ENCODE results near the gene NCL. TPM values are rescaled to one million over a fixed set of nuclear protein-coding genes. Genes with fewer than 3 reads are reported as not detected.
A peak's percentile ranks its signal among the peaks of the same experiment; 100 is the strongest.

Gene NCL
- total RNA-seq, 1 donor from 2014 or later = 295 TPM

DNA sequence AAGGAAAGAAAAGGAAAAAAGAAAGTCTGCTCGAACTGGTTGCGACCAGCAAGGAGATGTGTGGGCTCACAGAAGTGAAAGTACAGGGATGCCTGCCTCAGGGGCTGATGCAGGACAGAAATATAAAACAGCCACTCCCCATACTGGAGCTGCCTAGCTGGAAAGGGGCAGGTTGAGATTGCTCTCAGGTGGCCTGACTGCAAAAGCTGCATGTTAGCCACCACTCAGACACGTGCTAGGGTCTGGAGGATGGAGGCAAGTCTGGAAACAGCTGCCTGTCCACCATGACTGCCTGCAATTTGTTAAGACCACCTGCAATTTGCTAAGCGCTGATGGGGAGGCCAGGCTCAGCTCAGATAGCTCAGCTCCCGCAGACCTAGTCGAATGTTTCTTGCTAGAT is 50.8 kb downstream of the NCL start:
- peaks cover 12% of the 10 kb centered on the region for H3K27me3 ChIP-seq (ENCODE audit: low read depth)
- no peak overlapping the region for H3K4me3 ChIP-seq
- H3K9me3 ChIP-seq = peaks cover 4% of the 10 kb centered on the region
- no peak for ATAC-seq
- peaks cover 13% of the 10 kb centered on the region for H3K4me1 ChIP-seq
- H3K36me3 ChIP-seq = no peaks in the 10 kb centered on the region
- DNase-seq = no peak
- H3K27ac ChIP-seq = no peak overlapping the region
- intact Hi-C loops (cut with DNase I) = no loop called here
- no peak for TF ChIP-seq CTCF (IDR thresholded peaks at IDR 0.05)

DNA sequence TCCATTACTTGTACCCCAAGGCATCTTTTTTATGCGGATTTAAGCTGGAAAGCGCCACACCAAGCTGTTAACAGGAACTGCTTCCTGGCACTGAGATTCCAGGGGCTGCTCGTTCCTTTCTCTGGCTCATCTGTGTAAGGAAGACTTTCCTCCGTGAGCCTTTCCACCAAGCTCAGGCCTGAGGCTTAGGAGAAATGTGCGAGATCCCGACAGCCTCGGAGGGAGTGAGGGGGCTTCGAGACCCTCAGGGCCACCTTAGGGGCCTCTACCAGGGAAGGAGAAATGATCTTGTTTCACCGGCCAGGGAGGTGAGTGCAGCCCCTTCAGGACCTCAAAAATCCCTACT is 51.7 kb downstream of the NCL start:
- no peak overlapping the region for H3K27ac ChIP-seq
- ATAC-seq = no peak
- H3K9me3 ChIP-seq = peaks cover 4% of the 10 kb centered on the region
- DNase-seq = no peak
- H3K4me1 ChIP-seq = peaks cover 13% of the 10 kb centered on the region
- intact Hi-C loops (cut with DNase I) = no loop called here
- no peaks in the 10 kb centered on the region for H3K36me3 ChIP-seq
- peak overlapping the region; percentile 63 for H3K4me3 ChIP-seq
- H3K27me3 ChIP-seq (ENCODE audit: low read depth) = peaks cover 12% of the 10 kb centered on the region
- peak; percentile 15 for TF ChIP-seq CTCF (IDR thresholded peaks at IDR 0.05)

DNA sequence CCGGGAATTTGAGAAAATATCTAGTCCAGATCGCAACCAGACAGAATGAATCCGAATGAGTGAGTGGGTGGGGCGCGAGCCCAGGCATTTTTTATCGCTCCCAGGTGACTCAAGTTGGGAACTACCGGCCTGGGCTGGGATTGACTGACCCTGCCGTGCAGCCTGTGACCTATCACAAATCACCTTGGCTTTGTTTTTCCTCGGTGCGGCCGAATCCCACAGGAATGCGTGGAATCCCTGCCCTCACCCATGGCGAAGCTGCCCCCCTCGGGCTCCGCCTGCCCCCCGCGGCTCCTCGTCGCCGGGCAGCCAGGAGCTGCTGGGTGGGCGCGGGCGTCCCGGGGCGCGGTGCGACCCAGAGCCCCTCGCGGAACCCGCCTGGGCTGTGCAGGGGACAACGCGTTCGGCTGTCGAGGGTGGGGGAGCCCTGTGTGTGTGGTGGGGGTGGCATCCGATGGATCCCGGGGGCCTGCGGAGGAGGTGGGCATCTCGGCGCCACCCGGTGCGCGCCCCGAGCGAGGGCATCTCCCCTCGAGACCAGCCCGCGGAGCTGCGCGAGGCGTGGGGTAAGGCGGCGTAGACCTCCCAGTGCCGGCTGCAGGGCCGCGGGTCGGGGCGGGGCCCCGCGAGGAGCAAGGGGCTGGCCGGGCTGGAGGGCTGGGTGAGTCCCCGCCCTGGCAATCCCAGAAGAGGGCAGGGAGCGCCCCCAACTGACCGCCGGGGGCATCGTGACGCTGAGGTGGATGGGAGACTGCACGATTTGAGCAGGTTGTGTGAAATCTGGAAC is 52.3 kb downstream of the NCL start:
- peak; percentile 91 for TF ChIP-seq CTCF (IDR thresholded peaks at IDR 0.05)
- peak; percentile 88 for DNase-seq
- peak overlapping the region; percentile 63 for H3K4me3 ChIP-seq
- ATAC-seq = peak; percentile 99
- H3K27me3 ChIP-seq (ENCODE audit: low read depth) = peaks cover 12% of the 10 kb centered on the region
- intact Hi-C loops (cut with DNase I) = no loop called here
- H3K9me3 ChIP-seq = peaks cover 4% of the 10 kb centered on the region
- H3K4me1 ChIP-seq = peaks cover 13% of the 10 kb centered on the region
- peak overlapping the region; percentile 62 for H3K27ac ChIP-seq
- H3K36me3 ChIP-seq = no peaks in the 10 kb centered on the region

- Histone ChIP-seq H3K4me1 (peaks cover 13% of the 10 kb centered on the region), H3K27ac (no peak overlapping the region), H3K4me3 (no peak overlapping the region), H3K27me3 (ENCODE audit: low read depth) (peaks cover 6% of the 10 kb centered on the region), H3K36me3 (no peaks in the 10 kb centered on the region), H3K9me3 (peaks cover 4% of the 10 kb centered on the region)
- DNase-seq = no peak
- intact Hi-C loops (cut with DNase I) = no loop called here
- TF ChIP-seq CTCF (IDR thresholded peaks at IDR 0.05) = no peak
- ATAC-seq = no peak
Measured at GRCh38 chr2:231411237-231411636, 53.0 kb downstream of the NCL start.

DNA sequence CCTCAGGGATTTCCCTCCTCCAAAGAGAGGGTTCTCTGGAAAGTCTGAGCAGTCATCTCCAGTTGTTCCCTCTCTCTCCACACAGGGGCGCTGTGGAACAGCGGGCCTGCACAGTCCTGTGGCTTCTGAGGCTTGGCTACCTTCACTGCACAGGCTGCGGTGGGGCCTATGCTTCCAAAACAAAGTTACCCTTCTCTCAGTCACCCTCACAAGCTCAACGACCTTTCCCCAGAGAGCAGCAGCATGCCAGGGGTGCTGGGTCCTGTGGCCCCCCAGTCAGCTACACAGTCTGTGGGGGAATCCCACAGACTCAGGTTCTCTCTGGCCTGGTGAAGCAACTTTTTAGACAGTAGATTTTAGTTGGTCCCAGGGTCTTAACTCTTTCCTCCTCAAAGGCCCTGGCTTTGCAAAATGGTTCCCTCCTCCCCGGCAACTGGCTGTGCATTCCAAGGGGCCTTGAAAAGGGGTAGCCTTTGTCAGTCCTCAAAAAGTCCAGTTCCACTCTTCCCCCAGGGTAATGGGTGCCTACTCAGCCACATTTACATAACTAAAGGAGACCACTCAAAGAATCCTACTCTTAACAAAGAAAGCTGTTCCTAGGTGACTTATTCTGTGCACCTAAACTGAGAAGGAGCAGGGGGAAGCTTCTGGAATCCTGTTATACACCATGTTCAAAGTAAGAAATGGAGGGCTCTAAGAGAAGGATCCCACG is 53.8 kb downstream of the NCL start:
- intact Hi-C loops (cut with DNase I) = no loop called here
- DNase-seq = no peak
- no peak for ATAC-seq

More for the DNA sequence above, 53.8 kb downstream of the NCL start:
- peaks cover 4% of the 10 kb centered on the region for H3K9me3 ChIP-seq
- peak; percentile 13 for TF ChIP-seq CTCF (IDR thresholded peaks at IDR 0.05)
- H3K36me3 ChIP-seq = no peaks in the 10 kb centered on the region
- no peak overlapping the region for H3K4me3 ChIP-seq
- no peak overlapping the region for H3K27ac ChIP-seq
- H3K4me1 ChIP-seq = peaks cover 15% of the 10 kb centered on the region
- H3K27me3 ChIP-seq (ENCODE audit: low read depth) = peaks cover 5% of the 10 kb centered on the region

All from lower lobe of right lung (tissue), 2 donors.